Upper lobe of left lung (tissue), 6 donors: ENCODE data around the gene NKIRAS1. TPM values are rescaled to one million over a fixed set of nuclear protein-coding genes. Genes with fewer than 3 reads are reported as not detected.
"Not testable (repeated sequence)": the region's sequence is repeated elsewhere in the genome, so short reads cannot be mapped to it uniquely, and the experiment has no call there.

Experiments
- ATAC-seq, 2 donors: fragments of 200-7000 bp; cut with Tn5 transposase; one replicate each; pipeline ENCODE4 v1.9.1; 2022; ENCODE audit warnings: mild to moderate bottlenecking in 2 of 2, moderate library complexity in 2 of 2; ENCODE audit not compliant: low FRiP score in 2 of 2
- DNase-seq, 2 donors: peaks; one replicate each; pipeline ENCODE4 v3.0.0-alpha.2; 2019 to 2020
- H3K27ac ChIP-seq, 4 donors: fragments of 200-600 bp; sonication (generic); one replicate each; pipeline ENCODE4 v1.5.1; 2016 to 2019
- H3K27me3 ChIP-seq, 4 donors: fragments of 200-600 bp; sonication (generic); one replicate each; pipeline ENCODE4 v1.5.1; 2017 to 2019
- H3K36me3 ChIP-seq, 4 donors: fragments of 200-600 bp; sonication (generic); one replicate each; pipeline ENCODE4 v1.5.1; 2016 to 2019
- H3K4me1 ChIP-seq, 4 donors: fragments of 200-600 bp; sonication (generic); one replicate each; pipeline ENCODE4 v1.5.1; 2018 to 2019
- H3K4me3 ChIP-seq, 4 donors: fragments of 200-600 bp; sonication (generic); one replicate each; pipeline ENCODE4 v1.5.1; 2017 to 2019; ENCODE audit warnings: mild to moderate bottlenecking in 2 of 4, moderate library complexity in 1 of 4
- H3K9me3 ChIP-seq, 4 donors: fragments of 200-600 bp; sonication (generic); one replicate each; pipeline ENCODE4 v1.5.1; 2018 to 2019
- EP300 ChIP-seq, 4 donors: sonication (generic); formaldehyde crosslinking; IDR thresholded peaks; one replicate each; pipeline ENCODE4 v1.5.1; 2017; ENCODE audit warnings: antibody characterized with exemption in 4 of 4, control low read depth in 2 of 4
- POLR2A ChIP-seq, 4 donors: fragments of 450-650 bp; IDR thresholded peaks; one replicate each; pipeline ENCODE4 v1.5.1; 2016 to 2017; ENCODE audit warnings: antibody characterized with exemption in 4 of 4, mild to moderate bottlenecking in 2 of 4
- POLR2AphosphoS5 ChIP-seq, 2 donors: sonication (generic); formaldehyde crosslinking; IDR thresholded peaks; one replicate each; pipeline ENCODE4 v1.5.1; 2017; ENCODE audit warnings: antibody characterized with exemption in 2 of 2
- WGBS, 2 donors: methylation state at CpG; one replicate each; pipeline ENCODE4 v1.1.5; 2017 to 2018; 5-methylcytosine and 5-hydroxymethylcytosine counted together
- total RNA-seq, 6 donors: library from RNA; depleted of rRNA in 4 of 6; stranded (reverse); fragments of >200 nt in 4 of 6; gene quantifications; one replicate each; pipeline versions ENCODE4 v1.1.0 to v1.2.1, GENCODE V29; 2016 to 2021
- TF ChIP-seq, protein P1 (sequence below), 6 experiments: fragments of 450-650 bp in 4 of 6; fragments of 200-600 bp in 2 of 6; sonication (generic) in 2 of 6; IDR thresholded peaks; one replicate each; pipeline ENCODE4 v1.5.1; 2016 to 2019; ENCODE audit warnings: antibody characterized with exemption in 6 of 6
- donor health status: DM: no; HTN: no; CAD: no; lungs with moderate emphysema.
- donor health status: DM: no; HTN: yes; CAD: no; lungs with severe emphysema.

NKIRAS1 gene
- total RNA-seq, 6 donors from 2014 or later = 3.1 to 18.0 (median 9.1) TPM

DNA sequence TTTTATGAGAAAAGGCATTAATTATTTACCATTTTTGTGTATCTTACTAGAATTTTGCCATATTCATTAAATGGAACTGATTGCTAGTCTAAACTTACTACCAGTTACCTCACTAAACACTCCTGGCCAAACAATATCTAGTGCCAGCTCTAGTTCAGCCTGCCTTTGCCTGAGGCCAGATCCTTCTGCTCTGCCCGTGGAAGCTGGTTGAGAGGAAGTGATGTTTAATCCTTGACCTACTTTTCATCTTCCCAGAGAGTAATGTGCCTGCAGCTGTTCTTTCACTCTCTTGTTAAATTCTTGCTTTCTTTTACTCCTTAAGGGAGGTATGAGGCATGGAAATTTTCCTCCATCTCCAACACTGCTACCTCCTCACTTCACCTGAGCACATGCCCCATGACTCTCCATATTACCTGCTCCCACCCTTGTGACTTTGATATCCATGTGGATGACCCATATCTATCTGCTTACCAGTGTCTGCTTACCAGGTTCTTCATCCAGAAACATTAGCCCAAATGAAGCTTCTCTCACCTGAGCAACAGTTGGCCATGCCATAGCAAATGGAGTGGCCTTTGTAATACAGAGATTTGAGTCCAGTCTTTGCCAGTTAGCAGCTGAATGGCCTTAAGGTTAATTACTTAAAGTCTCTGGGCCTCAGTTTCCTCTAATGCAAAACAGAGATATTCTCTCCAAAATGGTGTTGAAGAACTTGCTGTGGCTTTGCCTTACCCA, 57.6 kb downstream of the NKIRAS1 start:
- peak in 1 of 2 donors; percentile 65 for ATAC-seq
- WGBS, 2 donors = 0% methylated on average over 1 of the region's 1 CpG

DNA sequence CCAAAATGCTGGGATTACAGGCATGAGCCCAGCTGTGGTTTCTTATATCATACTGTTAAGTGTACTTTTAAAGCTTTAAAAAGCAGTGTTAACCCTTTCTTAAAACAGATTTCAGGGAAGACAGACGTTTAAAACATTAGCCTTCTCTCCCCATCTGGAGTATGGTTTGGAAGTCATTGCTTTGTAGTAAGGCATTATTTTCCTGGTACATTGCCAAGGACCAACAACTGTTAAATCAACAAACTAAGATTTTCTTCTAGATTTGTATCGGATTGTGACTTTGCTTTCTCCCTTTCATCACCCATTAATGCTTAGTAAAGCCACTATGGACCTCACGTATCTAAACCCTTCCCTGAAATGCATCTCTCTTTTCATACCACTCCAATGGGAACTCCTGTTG, 60.5 kb downstream of the NKIRAS1 start:
- Histone ChIP-seq H3K9me3 (no peaks in the 10 kb centered on the region), H3K36me3 (peaks cover 0 to 4% (median 0%) of the 10 kb centered on the region in 4 donors), H3K4me3 (no peak overlapping the region), H3K4me1 (peaks cover 23 to 45% (median 30%) of the 10 kb centered on the region in 4 donors), H3K27ac (peak overlapping the region in 1 of 4 donors; percentile 17), H3K27me3 (no peaks in the 10 kb centered on the region)
- WGBS, 2 donors = 52 to 59% methylated on average over 3 of the region's 3 CpGs
- ATAC-seq (no peak), DNase-seq (no peak)
- no peak for TF ChIP-seq POLR2AphosphoS5 (IDR thresholded peaks at IDR 0.05)
- TF ChIP-seq, protein P1, sequence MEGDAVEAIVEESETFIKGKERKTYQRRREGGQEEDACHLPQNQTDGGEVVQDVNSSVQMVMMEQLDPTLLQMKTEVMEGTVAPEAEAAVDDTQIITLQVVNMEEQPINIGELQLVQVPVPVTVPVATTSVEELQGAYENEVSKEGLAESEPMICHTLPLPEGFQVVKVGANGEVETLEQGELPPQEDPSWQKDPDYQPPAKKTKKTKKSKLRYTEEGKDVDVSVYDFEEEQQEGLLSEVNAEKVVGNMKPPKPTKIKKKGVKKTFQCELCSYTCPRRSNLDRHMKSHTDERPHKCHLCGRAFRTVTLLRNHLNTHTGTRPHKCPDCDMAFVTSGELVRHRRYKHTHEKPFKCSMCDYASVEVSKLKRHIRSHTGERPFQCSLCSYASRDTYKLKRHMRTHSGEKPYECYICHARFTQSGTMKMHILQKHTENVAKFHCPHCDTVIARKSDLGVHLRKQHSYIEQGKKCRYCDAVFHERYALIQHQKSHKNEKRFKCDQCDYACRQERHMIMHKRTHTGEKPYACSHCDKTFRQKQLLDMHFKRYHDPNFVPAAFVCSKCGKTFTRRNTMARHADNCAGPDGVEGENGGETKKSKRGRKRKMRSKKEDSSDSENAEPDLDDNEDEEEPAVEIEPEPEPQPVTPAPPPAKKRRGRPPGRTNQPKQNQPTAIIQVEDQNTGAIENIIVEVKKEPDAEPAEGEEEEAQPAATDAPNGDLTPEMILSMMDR (IDR thresholded peaks at IDR 0.05) = no peak
- no peak for TF ChIP-seq EP300 (IDR thresholded peaks at IDR 0.05)
- no peak for TF ChIP-seq POLR2A (IDR thresholded peaks at IDR 0.05)

More for the DNA sequence above, 57.6 kb downstream of the NKIRAS1 start:
- peak in 1 of 2 donors; percentile 48 for DNase-seq
- H3K9me3 ChIP-seq = no peaks in the 10 kb centered on the region
- H3K4me3 ChIP-seq = no peak overlapping the region
- TF ChIP-seq, protein P1 (IDR thresholded peaks at IDR 0.05) = no peak
- TF ChIP-seq EP300 (IDR thresholded peaks at IDR 0.05) (no peak), POLR2A (IDR thresholded peaks at IDR 0.05) (no peak), POLR2AphosphoS5 (IDR thresholded peaks at IDR 0.05) (no peak)
- peaks cover 0 to 4% (median 0%) of the 10 kb centered on the region in 4 donors for H3K36me3 ChIP-seq
- no peaks in the 10 kb centered on the region for H3K27me3 ChIP-seq
- H3K4me1 ChIP-seq = peaks cover 25 to 45% (median 37%) of the 10 kb centered on the region in 4 donors
- H3K27ac ChIP-seq = peak overlapping the region in 2 of 4 donors; percentile 28 to 40

DNA sequence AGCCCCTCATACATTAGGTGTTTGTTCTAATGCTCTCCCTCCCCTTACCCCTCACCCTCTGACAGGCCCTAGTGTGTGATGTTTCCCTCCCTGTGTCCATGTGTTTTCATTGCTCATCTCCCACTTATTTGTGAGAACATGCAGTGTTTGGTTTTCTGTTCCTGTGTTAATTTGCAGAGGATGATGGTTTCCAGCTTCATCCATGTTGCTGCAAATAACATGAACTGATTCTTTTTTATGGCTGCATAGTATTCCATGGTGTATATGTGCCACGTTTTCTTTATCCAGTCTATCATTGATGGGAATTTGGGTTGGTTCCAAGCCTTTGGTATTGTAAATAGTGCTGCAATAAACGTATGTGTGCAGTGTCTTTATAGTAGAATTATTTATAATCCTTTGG, 67.3 kb downstream of the NKIRAS1 start:
- H3K36me3 ChIP-seq, H3K4me3 ChIP-seq, ATAC-seq, H3K9me3 ChIP-seq, H3K4me1 ChIP-seq, DNase-seq, H3K27me3 ChIP-seq, H3K27ac ChIP-seq: not testable (repeated sequence)
- 70 to 78% methylated on average over 2 of the region's 2 CpGs for WGBS, 2 donors

DNA sequence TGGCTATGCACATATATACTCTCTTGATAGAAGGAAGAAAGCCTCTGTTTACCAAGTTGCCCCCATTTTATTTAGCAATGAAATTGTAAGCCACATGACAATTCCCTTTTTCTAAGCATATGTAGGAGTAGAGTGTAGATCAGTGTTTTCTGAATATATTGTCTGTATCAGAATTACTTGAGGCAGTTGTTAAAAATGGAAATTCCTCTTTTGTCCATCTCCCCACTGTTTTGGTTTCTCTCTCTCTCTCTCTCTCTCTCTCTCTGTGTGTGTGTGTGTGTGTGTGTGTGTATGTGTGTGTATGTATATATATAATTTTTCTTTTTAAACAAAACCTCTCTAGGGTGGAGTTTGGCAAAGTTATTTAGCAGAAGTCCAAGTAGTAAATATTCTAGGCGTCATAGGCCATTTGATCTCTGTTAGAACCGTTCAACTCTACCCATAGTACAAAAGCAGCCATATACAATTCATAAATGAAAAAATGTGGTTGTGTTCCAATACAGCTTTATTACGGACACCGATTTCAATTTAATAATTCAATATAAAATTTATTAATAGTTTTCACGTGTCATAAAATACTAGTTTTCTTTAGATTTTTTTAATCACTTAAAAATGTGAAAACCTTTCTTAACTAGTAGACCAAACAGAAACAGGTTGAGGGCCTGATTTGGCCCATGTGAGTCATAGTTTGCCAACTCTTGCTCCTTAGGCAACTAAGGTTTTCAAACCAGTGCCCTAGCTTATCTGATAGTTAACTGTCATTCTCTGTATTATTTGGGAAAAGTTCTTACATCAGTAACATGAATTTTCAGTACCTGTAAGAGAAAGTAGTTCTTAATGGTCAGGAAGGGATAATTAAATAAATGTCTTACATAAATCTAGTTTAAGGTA, 71.2 kb downstream of the NKIRAS1 start:
- H3K36me3 ChIP-seq = no peaks in the 10 kb centered on the region
- no peak for TF ChIP-seq POLR2AphosphoS5 (IDR thresholded peaks at IDR 0.05)
- TF ChIP-seq, protein P1 (IDR thresholded peaks at IDR 0.05) = no peak
- TF ChIP-seq POLR2A (IDR thresholded peaks at IDR 0.05) = no peak
- TF ChIP-seq EP300 (IDR thresholded peaks at IDR 0.05) = no peak
- no peaks in the 10 kb centered on the region for H3K9me3 ChIP-seq
- H3K4me3 ChIP-seq = no peak overlapping the region
- no peaks in the 10 kb centered on the region for H3K27me3 ChIP-seq
- WGBS, 2 donors = 74 to 81% methylated on average over 5 of the region's 5 CpGs
- DNase-seq = no peak
- H3K27ac ChIP-seq = no peak overlapping the region
- peaks cover 0 to 4% (median under 1%) of the 10 kb centered on the region in 4 donors for H3K4me1 ChIP-seq
- no peak for ATAC-seq

DNA sequence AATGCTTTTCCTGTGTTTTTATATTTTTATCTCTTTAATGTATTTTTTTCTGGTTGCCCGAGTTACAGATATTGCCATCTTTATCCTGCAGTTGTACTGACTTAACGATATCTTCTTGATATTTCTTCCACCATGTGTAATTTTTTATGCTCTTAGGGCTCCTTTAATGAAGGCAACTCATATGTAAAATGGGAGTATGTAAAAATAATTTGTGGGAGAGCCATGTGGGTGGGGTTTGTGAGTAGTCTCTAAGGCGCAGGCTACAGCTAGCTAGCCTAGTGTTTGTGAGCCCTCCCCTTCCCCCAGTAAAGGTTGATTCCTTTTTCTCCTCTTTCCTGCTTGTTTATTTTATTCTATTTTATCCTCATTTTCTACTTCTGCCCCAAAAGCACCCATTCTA, 72.9 kb downstream of the NKIRAS1 start:
- Histone ChIP-seq H3K4me3 (no peak overlapping the region), H3K27me3 (no peaks in the 10 kb centered on the region), H3K27ac (no peak overlapping the region), H3K9me3 (no peaks in the 10 kb centered on the region), H3K36me3 (no peaks in the 10 kb centered on the region), H3K4me1 (peaks cover 0 to 5% (median 2%) of the 10 kb centered on the region in 4 donors)
- no peak for ATAC-seq
- DNase-seq = no peak
- 98 to 99% methylated on average over 3 of the region's 3 CpGs for WGBS, 2 donors
- no peak for TF ChIP-seq POLR2AphosphoS5 (IDR thresholded peaks at IDR 0.05)
- TF ChIP-seq, protein P1 (IDR thresholded peaks at IDR 0.05) = no peak
